ENCODE measurements around the gene RUNX2. TPM values are rescaled to one million over a fixed set of nuclear protein-coding genes. Genes with fewer than 3 reads are reported as not detected.

RUNX2 gene
- total and polyA plus RNA-seq, 2 donors (not counting 1 experiment from before 2014, with no cell fraction given): 1.3 to 2.4 TPM

DNA sequence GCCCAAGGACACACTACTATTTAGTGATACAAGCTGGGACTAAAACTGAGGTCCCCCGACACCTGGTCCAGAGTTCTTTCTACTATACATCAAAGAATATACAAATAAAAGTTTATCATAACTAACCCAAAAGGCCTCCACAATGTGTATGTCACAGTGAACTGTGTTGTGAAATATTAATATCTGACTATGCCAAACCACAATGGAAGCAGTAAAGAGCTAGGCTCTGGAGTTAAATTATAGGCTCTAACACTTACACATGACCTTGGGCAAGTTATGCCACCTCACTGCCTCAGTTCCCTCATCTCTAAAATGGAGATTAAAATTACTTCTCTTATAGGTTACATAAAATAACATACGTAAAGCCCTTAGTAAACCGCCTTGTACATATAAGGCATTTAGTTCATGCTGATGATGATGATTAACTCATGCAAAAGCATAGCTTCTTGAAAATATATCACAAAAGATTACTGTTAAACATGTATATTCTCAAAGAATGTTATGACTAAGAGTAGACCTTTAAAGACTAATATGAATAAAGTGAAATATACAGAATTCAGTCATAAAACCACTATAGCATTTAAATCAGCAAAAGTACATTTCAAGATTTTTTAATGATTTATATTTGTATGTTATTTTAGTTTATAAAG is 43.9 kb downstream of the RUNX2 start:
- Histone ChIP-seq H3K9me3 (ENCODE audit: control extremely low read depth in 1 of 3, control insufficient read depth in 2 of 3, insufficient read depth in 1 of 3, low read length in 2 of 3) (no peaks in the 10 kb centered on the region), H3K27ac (ENCODE audit: low read length in 2 of 2) (no peak overlapping the region), H3K27me3 (replicated peaks in 1 of 4; ENCODE audit: control extremely low read depth in 1 of 4, control insufficient read depth in 3 of 4, insufficient read depth in 4 of 4, low read length in 3 of 4) (no peaks in the 10 kb centered on the region), H3K4me1 (ENCODE audit: control insufficient read depth in 2 of 2, insufficient read depth in 2 of 2, low read length in 2 of 2) (peaks cover 0 to 7% of the 10 kb centered on the region in 2 donors), H3K4me2 (replicated peaks; ENCODE audit: low read depth, low read length, poor library complexity, severe bottlenecking) (no peak overlapping the region), H3K79me2 (ENCODE audit: control insufficient read depth, insufficient read depth, low read length) (no peaks in the 10 kb centered on the region), H3K9ac (ENCODE audit: low read length) (no peak overlapping the region), H4K20me1 (ENCODE audit: control insufficient read depth, insufficient read depth, low read length, poor library complexity, severe bottlenecking) (no peaks in the 10 kb centered on the region), H2AFZ (ENCODE audit: insufficient read depth, low read depth, low read length, poor library complexity, severe bottlenecking) (no peak overlapping the region), H3K4me3 (ENCODE audit: control extremely low read depth in 1 of 5, extremely low read depth in 1 of 5, insufficient read depth in 1 of 5, low read depth in 2 of 5, low read length in 4 of 5) (no peak overlapping the region), H3K36me3 (replicated peaks in 1 of 2; ENCODE audit: control extremely low read depth in 1 of 2, control insufficient read depth in 1 of 2, extremely low read depth in 1 of 2, insufficient read depth in 2 of 2, low read length in 1 of 2) (no peaks in the 10 kb centered on the region)
- Mint-ChIP-seq H3K9me3 (ENCODE audit: insufficient read depth) (no peaks in the 10 kb centered on the region), H3K4me3 (no peak overlapping the region), H3K27me3 (no peaks in the 10 kb centered on the region), H3K4me1 (peaks cover 11% of the 10 kb centered on the region), H3K27ac (no peak overlapping the region)
- ATAC-seq (ENCODE audit: low read depth) (no peak), DNase-seq (no peak)
- POLR2A ChIA-PET: no interaction called here
- CTCF ChIA-PET: interaction anchor here (1.2 kb wide), 1 partner anchor 12 kb away, joined by 3 read pairs; no protein-coding TSS in a partner anchor
- whole genome bisulfite sequencing (ENCODE audit: insufficient coverage): no CpG with 5 or more reads among the region's 3 CpGs
- TF ChIP-seq EZH2 (IDR thresholded peaks at IDR 0.05; ENCODE audit: borderline replicate concordance, insufficient read depth, low read depth, low read length, poor library complexity, severe bottlenecking): no peak
- TF ChIP-seq, protein P1, sequence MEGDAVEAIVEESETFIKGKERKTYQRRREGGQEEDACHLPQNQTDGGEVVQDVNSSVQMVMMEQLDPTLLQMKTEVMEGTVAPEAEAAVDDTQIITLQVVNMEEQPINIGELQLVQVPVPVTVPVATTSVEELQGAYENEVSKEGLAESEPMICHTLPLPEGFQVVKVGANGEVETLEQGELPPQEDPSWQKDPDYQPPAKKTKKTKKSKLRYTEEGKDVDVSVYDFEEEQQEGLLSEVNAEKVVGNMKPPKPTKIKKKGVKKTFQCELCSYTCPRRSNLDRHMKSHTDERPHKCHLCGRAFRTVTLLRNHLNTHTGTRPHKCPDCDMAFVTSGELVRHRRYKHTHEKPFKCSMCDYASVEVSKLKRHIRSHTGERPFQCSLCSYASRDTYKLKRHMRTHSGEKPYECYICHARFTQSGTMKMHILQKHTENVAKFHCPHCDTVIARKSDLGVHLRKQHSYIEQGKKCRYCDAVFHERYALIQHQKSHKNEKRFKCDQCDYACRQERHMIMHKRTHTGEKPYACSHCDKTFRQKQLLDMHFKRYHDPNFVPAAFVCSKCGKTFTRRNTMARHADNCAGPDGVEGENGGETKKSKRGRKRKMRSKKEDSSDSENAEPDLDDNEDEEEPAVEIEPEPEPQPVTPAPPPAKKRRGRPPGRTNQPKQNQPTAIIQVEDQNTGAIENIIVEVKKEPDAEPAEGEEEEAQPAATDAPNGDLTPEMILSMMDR (IDR thresholded peaks at IDR 0.05): no peak
- intact Hi-C loops (cut with micrococcal nuclease): no loop called here

DNA sequence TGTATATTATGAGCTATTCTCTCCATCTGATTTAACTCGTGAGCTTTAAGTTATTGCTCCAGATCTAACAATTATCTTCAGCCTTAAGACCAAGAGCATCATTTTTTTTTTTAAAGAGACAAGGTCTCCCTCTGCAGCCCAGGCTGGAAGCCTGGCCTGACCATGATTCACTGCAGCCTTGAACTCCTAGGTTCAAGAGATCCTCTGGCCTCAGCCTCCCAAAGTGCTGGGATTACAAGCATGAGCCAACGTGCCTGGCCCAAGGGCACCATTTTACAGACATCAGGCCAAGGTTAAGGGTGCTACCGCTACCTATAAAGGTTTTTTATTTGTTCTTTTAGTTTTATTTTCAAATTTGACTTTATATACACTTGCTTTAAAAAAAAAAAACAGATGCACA is 47.3 kb downstream of the RUNX2 start:
- no peak overlapping the region for H3K4me2 ChIP-seq (replicated peaks; ENCODE audit: low read depth, low read length, poor library complexity, severe bottlenecking)
- Mint-ChIP-seq H3K4me3 (no peak overlapping the region), H3K4me1 (peaks cover 28% of the 10 kb centered on the region), H3K9me3 (ENCODE audit: insufficient read depth) (no peaks in the 10 kb centered on the region), H3K27me3 (no peaks in the 10 kb centered on the region), H3K27ac (no peak overlapping the region)
- 100% methylated on average over 1 of the region's 3 CpGs for WGBS (ENCODE audit: insufficient coverage)
- H3K4me3 ChIP-seq (ENCODE audit: control extremely low read depth in 1 of 5, extremely low read depth in 1 of 5, insufficient read depth in 1 of 5, low read depth in 2 of 5, low read length in 4 of 5): no peak overlapping the region
- no peaks in the 10 kb centered on the region for H3K36me3 ChIP-seq (replicated peaks in 1 of 2; ENCODE audit: control extremely low read depth in 1 of 2, control insufficient read depth in 1 of 2, extremely low read depth in 1 of 2, insufficient read depth in 2 of 2, low read length in 1 of 2)
- no peak overlapping the region for H2AFZ ChIP-seq (ENCODE audit: insufficient read depth, low read depth, low read length, poor library complexity, severe bottlenecking)
- no peak overlapping the region for H3K9ac ChIP-seq (ENCODE audit: low read length)
- H3K4me1 ChIP-seq (ENCODE audit: control insufficient read depth in 2 of 2, insufficient read depth in 2 of 2, low read length in 2 of 2): peaks cover 9 to 12% of the 10 kb centered on the region in 2 donors
- no peaks in the 10 kb centered on the region for H3K27me3 ChIP-seq (replicated peaks in 1 of 4; ENCODE audit: control extremely low read depth in 1 of 4, control insufficient read depth in 3 of 4, insufficient read depth in 4 of 4, low read length in 3 of 4)
- peaks cover 0 to 2% (median 0%) of the 10 kb centered on the region in 3 donors for H3K9me3 ChIP-seq (ENCODE audit: control extremely low read depth in 1 of 3, control insufficient read depth in 2 of 3, insufficient read depth in 1 of 3, low read length in 2 of 3)
- no peak for TF ChIP-seq EZH2 (IDR thresholded peaks at IDR 0.05; ENCODE audit: borderline replicate concordance, insufficient read depth, low read depth, low read length, poor library complexity, severe bottlenecking)
- TF ChIP-seq, protein P1 (IDR thresholded peaks at IDR 0.05): no peak
- no peaks in the 10 kb centered on the region for H3K79me2 ChIP-seq (ENCODE audit: control insufficient read depth, insufficient read depth, low read length)
- intact Hi-C loops (cut with micrococcal nuclease): loop anchor here (5.0 kb wide), 3 partner anchors 172 to 847 kb away; partner anchors contain the start of gene ENPP4
- DNase-seq (no peak), ATAC-seq (ENCODE audit: low read depth) (no peak)
- CTCF ChIA-PET: no interaction called here
- H4K20me1 ChIP-seq (ENCODE audit: control insufficient read depth, insufficient read depth, low read length, poor library complexity, severe bottlenecking): no peaks in the 10 kb centered on the region
- no peak overlapping the region for H3K27ac ChIP-seq (ENCODE audit: low read length in 2 of 2)
- POLR2A ChIA-PET: interaction anchor here (0.7 kb wide), 1 partner anchor 12 kb away, joined by 3 read pairs; no protein-coding TSS in a partner anchor
